Hindlimb muscle (tissue), 1 donor: ENCODE measurements around the gene TIMM23. TPM values are rescaled to one million over a fixed set of nuclear protein-coding genes. Genes with fewer than 3 reads are reported as not detected.
"Not testable (repeated sequence)": the region's sequence is repeated elsewhere in the genome, so short reads cannot be mapped to it uniquely, and the experiment has no call there.

Experiments used
- DNase-seq: peaks from one replicate; pipeline ENCODE4 v3.0.0-alpha.2; 2013
- polyA plus RNA-seq: library from polyadenylated mRNA; unstranded; fragments of 120-200 nt; gene quantifications from one replicate; pipeline ENCODE4 v1.2.1, GENCODE V29; 2013; ENCODE audit not compliant: insufficient read length

The TIMM23 gene
- polyA plus RNA-seq, 1 donor = 49.5 TPM

DNA sequence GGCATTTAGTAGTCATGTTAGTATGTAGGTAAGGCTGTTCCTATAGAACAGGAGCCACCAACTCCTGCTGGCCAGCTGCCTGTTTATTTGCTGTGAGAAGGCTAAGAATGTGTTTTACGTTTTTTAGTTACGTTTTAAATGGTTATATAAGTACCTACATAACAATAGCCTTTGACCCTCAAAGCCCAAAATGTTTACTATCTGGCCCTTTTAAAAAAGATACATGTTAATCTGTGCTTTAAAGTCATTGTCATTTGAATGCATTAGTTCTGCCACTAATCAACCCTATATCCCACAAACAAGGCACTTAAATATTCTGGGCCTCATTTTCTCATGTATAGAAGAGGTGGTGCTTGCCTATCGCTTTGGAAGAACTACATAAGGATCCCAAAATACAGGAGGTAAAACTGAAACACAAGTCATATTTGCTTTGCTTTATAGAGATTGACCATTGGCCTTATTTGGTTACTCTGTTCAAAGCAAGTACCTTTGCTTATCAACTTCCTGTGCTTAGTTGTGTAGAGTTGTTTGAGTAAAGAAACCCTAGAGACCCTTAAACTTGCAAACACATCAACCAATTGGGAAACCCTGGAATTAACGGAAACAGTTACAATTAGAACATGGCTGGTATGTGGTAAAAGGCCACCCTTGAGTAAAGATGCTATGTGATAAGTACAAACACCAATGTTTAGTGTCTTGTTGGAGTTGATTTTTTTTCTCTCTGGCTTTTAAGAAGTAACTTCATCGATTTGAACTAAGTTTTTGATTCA is 25.9 kb downstream of the TIMM23 start:
- DNase-seq = no peak

DNA sequence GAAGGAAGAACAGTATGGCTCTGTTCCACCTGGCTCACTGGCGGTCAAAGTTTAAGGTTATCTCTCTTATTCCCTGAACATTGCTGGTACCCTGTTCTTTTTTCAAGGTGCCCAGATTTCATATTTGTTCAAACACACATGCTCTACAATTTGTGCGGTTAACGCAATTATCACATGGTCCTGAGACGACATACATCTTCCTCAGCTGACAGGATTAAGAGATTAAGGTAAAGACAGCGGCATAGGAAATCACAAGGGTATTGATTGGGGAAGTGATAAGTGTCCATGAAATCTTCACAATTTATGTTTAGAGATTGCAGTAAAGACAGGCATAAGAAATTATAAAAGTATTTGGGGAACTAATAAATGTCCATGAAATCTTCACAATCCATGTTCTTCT is 27.7 kb downstream of the TIMM23 start:
- not testable (repeated sequence) for DNase-seq

DNA sequence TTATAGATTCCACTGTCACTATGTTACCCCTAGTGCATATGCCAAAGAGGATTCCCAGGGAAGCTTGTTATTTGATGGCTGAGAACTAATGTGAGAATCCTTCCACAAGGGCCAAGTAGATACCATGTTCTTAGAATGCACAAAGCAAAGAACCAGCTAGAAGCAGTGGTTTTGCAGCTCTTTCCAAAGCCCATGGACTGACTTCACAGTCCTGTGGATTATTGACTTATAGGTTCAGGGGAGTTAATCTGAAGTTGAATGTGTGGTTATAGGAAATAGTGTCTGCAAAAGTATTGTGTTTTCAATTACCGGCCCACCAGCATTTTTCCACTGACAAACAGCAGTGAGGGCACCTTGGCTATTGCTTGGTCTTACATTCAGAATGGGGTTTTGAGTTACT is 28.2 kb downstream of the TIMM23 start:
- no peak for DNase-seq

DNA sequence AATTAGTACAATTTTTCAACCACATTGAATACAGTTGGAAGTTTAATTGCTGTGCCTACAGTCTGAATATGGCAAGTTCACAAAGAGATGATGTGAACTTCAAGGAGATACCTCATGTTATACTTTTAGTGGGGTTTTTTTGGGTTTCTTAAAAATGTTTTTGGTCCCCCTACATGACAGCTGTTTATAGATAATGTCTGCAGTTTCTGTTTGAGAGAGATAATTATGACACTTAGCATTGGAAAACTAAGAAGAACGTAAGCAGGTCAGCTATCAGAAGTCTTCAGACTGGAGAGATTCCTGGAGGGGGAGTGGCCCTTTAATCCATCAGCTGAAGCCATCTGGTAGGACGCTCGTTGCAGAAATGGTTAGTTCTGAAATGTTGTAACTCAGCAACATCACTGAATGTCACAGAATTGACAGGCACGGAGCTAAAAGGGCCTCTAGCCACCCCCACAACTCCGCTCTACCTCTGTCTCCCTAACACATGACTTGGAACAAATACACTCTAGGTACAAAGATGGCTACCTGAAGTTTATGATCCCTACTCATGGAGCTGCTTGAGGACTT is 29.0 kb downstream of the TIMM23 start:
- no peak for DNase-seq

GRCh38 chr10:46002189-46002687 is 29.9 kb downstream of the TIMM23 start:
- not testable (repeated sequence) for DNase-seq

- DNase-seq = no peak
Observed at GRCh38 chr10:46002916-46003693, 30.8 kb downstream of the TIMM23 start.

DNA sequence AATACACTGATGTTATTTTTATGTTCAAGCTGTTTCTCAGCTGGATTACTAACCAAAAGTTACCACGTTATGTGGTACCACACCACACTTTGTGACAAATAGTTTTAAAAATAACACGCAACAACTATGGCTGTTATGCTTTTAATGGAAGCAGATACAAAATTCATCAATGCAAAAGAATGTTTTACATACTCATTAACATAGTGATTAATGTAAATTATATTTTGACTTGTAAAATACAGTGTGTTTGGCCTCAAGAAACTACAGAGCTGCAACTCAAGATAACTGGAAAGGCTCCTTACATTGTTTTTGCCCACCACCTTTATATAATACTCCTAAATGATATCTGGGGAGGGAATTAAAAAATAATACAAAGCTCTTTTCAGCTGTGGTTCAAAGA is 32.7 kb downstream of the TIMM23 start:
- no peak for DNase-seq

DNA sequence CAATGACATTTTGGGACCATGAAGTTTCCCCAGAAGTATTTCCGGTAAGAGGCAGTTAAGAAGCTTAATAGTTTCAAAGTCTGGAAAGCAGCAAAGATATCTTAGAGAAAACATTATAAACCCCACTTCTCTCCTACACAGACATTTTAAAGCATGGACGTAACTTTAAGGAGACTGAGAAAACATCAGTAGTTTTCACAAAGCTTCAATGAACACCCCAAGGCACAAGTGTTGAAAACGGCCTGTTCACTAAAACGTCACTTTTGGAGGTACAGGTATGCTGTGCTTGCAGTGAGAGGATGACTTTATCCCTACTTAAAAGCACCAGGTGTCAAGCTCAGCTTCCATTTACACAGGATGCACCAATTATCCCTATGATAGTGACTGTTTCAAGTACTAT is 33.1 kb downstream of the TIMM23 start:
- DNase-seq = no peak

- no peak for DNase-seq
Observed at GRCh38 chr10:46006219-46006618, 33.9 kb downstream of the TIMM23 start.

DNA sequence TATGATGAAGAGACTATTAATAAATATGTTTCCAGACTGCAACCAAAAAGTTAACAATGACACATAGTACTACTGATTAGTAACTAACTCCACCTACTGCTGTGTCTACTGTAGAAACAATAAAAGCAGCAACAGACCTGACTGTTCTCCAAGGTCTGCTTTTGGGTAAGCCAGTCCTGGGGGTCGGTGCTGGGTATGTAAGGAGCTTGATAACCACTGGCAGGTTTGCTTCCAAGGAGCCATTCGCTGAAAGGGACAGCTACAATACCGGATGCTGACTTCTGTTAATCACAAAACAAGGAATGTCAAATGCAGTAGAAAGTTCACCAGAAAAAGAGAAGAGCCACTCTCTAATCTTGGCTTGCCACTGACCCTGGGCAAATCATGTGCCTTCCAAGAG is 40.5 kb downstream of the TIMM23 start:
- no peak for DNase-seq

DNA sequence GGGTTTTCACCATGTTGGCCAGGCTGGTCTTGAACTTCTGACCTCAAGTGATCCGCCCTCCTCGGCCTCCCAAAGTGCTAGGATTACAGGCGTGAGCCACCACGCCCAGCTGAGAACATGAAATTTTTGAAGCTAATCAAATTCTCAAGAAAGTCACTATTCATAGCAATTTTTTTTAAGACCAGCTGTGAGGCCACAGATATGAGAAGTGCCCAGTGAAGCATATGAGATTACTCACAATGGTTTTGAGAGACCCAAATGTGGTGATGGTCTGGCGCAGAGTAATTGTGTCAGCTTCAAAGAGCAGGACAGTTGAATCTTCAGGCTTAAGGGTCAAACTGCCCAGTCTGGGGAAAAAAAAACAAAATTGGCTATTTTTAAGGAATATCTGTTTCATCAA is 41.9 kb downstream of the TIMM23 start:
- DNase-seq = no peak

GRCh38 chr10:46014683-46015405 is 42.6 kb downstream of the TIMM23 start:
- no peak for DNase-seq

GRCh38 chr10:46016190-46016589 is 43.9 kb downstream of the TIMM23 start:
- no peak for DNase-seq

- no peak for DNase-seq
Observed at GRCh38 chr10:46016811-46017210, 44.5 kb downstream of the TIMM23 start.

GRCh38 chr10:46017733-46018132 is 45.4 kb downstream of the TIMM23 start:
- DNase-seq = no peak

DNA sequence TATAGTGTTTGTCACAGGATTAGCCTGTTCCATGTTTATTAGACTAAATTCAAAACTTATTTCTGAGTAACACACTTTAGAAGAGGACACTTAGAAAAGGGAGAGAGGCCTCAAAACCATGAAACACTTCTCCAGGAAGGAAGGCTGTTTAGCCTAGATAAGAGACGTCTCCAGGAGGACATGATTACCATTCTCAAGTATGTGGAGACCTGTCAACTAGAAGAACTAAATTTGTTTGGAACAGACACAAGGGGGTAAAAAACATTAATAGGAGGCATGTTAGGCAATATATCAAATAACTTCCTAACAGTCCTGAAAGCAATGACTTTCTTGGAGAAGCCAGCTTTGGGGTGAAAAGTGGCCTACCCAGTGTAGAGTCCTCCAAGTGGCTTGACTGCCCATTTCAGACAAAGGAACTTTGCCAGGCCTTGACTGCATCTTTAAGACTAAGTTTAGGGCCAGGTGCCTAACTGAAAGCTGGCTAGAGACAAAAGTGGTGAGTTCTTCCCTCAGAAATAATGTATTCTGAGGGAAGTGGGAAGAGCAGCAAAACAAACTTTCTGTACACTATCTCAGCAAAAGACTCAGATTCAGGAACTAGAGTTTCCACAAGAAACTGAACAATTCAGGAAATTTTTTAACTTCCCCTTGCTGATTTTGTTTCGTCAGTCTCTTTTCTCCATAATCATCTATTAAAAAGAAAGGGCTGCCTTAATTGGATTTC is 46.3 kb downstream of the TIMM23 start:
- DNase-seq = no peak

GRCh38 chr10:46019177-46019528 is 46.9 kb downstream of the TIMM23 start:
- DNase-seq = no peak

- DNase-seq = no peak
Observed at GRCh38 chr10:46019569-46020343, 47.5 kb downstream of the TIMM23 start.

- DNase-seq = no peak
Observed at GRCh38 chr10:46020344-46020657, 48.0 kb downstream of the TIMM23 start.

DNA sequence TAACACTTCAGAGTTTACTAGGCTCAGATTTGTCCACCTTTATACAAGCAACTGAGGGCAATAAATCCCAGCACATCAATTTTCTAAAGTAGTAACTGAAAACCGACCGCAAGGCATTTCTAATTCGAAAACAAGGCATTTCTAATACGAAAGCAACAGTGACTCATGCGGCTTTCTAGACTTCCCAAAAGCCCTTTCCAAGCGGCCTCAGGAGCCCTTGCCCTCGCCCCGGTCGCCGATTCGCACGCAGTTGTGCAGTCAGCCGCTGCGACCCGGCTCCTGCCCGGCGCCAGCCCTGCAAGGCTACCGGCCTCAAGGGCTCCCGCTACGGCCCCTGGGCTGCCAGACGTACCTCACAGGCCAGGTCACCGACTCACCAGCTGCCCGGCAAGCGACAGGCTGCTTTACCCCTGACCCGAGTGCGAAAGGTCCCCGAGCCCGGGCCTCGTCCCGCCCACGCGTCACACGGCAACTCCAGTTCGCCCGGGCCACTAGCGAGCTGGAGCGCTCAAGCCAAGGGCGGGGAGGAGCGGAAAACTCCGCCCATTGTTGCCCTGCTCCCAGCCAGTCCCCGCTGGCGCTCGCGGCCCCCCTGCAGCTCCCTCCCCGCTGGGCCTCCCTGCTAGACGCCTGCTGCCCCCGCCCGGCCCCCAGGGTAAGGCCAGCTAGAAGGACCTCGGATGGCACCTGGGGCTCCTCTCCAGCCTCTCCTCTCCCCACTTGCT is 50.9 kb downstream of the TIMM23 start:
- DNase-seq = peak; percentile 85

- no peak for DNase-seq
Observed at GRCh38 chr10:46024948-46025347, 52.7 kb downstream of the TIMM23 start.
